ENCODE data around the gene ADGRE1.

ADGRE1 gene

GRCh38 chr19:6963244-6963852 lies 76.0 kb downstream of the ADGRE1 start:
- no peak for DNase-seq

- DNase-seq: no peak
Measured at GRCh38 chr19:6963937-6964336, 76.6 kb downstream of the ADGRE1 start.

GRCh38 chr19:6967967-6968366 lies 80.6 kb downstream of the ADGRE1 start:
- no peak for DNase-seq

GRCh38 chr19:6969490-6969889 lies 82.1 kb downstream of the ADGRE1 start:
- DNase-seq: no peak

- DNase-seq: no peak
Measured at GRCh38 chr19:6970021-6970420, 82.6 kb downstream of the ADGRE1 start.

- DNase-seq: no peak
Measured at GRCh38 chr19:6970443-6970842, 83.1 kb downstream of the ADGRE1 start.

GRCh38 chr19:6971366-6971765 lies 84.0 kb downstream of the ADGRE1 start:
- DNase-seq: no peak

- DNase-seq: no peak
Measured at GRCh38 chr19:6976197-6976596, 88.8 kb downstream of the ADGRE1 start.

GRCh38 chr19:6979399-6979798 lies 92.0 kb downstream of the ADGRE1 start:
- no peak for DNase-seq

GRCh38 chr19:6983448-6983847 lies 96.1 kb downstream of the ADGRE1 start:
- no peak for DNase-seq

GRCh38 chr19:6987850-6988249 lies 100.5 kb downstream of the ADGRE1 start:
- DNase-seq: no peak

- no peak for DNase-seq
Measured at GRCh38 chr19:6988257-6988656, 100.9 kb downstream of the ADGRE1 start.
